NCI-H2196 treated with DMSO at 0.1 percent for 48 hours (cell line): Measurements from ENCODE around the gene SKP2.
A peak's percentile ranks its signal among the peaks of the same experiment; 100 is the strongest.
"Not testable (repeated sequence)": the region's sequence is repeated elsewhere in the genome, so short reads cannot be mapped to it uniquely, and the experiment has no call there.

Experiments used
- DNase-seq: peaks from one replicate; lab custom pipeline; 2025; ENCODE audit not compliant: unreplicated experiment; lab: John Stamatoyannopoulos, UW

SKP2 gene

DNA sequence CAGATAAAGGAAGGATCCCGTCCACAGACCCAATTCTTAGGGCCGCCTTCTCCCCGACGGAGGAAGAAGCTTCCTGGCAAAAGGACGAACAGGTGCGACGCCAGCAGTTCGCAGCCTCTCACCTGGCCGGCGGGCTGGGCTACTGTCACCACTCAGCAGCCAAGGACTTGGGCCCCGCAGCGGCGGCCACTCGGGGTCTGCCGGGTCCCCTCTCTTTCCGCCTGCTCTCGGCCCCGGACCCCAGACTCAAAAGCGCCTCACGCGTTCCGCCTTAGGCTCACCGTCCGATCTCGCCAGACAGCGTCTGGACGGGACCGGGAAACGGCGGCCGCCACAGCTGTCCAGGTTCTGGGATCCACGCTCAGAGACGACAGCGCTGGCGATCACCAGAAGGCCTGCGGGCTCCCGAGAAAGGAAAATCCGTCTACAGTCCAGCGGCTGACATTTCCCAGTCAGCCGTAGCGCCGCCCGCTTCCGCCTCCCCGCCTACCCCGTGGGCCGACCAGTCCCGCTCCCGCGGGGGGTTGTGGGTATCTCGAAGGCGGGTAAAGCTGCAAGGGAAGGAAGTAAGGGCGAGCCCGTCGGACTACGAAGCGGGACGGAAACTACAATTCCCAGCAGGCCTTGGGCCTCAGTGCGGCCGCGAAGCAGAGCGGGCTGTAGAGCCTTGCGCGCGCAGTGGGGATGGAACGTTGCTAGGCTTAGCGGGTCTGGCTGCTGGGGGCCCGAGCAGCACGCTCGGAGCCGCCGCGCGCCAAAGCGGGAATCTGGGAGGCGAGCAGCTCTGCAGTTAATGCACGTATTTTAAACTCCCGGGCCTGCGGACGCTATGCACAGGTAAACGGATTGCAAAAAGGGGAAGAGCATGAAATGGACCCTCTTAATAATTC lies at the start of gene SKP2, which contains the start of gene LMBRD2:
TSS of gene SKP2 (plus strand) at position 678 of the 890 bp plus-strand sequence. CDS start at position 830, 152 bp downstream.
TSS of gene LMBRD2 (minus strand) at position 454 of the 890 bp plus-strand sequence. CDS start 8,538 bp downstream, outside the sequence.
- DNase-seq: peak; percentile 99

DNA sequence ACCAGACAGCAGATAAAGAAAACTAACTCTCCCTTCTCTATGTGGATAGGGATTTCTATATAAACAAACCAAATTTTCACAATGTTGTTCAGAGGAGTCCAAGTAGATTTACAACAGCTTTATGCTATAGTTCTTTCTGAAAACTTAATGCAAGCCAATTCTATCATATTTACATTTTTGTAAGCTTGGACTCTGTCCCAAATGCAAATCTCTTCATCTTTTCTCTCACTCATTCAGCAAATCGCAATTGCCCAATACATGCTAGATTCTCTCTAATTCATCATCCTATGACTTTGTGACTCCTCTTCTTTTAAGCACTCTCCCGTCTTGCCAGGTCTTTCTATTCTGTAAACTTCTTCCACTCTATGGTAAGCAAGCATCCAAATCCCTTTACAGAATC lies 46.1 kb upstream of the SKP2 start:
- DNase-seq: no peak

DNA sequence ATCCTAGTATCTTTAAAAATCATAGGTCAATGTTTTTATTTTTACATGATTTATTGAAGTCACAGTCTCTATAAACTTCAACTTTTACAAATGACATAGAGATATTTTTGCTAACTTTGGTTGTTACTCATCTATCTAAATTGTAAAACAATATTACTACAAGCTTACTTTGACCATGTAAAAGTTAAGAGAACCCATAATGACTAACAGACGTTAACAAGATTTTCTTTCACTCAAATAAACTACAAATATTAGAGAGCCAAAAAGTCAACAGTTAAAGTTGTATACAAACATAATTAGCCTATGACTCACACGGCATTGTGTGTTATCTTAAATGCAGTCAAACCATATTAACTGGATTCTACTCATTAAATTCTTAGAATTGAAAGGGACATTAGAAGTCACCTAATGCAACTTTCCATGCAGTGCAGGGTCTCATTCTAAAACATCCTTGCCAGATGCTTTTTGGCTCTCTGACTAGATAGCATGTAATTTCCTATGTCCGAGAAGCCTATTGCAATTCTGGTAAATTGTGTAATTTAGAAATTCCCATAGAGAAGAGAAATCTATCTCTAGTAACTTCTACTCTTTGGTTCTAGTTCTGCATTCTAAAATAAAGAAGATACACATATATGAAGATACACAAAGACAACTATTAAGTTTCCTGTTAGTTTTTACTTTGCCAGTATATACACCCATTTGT lies 43.0 kb upstream of the SKP2 start:
- no peak for DNase-seq

DNA sequence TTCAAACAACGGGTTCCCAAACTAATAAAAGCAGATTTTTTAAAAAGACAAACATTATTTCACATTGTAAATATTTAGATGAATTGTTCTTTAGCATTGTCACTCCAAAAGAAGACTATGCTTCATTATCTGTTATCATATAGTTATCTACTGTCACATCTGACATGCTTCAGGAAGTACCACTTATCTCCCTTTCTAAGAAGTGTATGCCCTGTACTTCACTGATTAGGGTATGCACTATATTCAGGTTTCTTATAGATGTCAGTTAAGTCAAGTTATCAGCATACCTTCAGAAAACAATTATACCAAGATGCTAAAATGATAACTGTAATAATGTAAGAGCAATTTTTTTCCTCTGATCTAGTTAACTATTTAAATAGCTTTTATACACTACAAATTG lies 40.7 kb upstream of the SKP2 start:
- DNase-seq: no peak

DNA sequence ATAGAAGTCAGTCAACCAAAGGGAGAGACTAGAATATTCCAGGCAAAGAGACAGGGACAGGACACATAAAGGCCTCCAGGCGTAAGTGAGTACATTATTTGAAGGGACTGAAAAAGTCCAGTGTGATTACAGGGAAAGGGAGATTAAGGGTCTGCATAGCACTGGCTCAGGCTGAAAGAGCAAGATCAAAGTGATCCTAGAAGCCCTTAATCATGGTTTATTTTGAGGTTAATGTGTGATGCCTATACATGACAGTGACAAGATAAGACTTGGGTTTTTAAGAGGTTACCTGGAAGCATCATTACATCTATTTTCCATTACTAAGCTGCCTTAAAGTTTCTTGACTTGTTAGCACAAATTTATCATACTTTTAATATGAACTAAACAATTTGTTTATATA lies 26.0 kb upstream of the SKP2 start:
- DNase-seq: no peak

DNA sequence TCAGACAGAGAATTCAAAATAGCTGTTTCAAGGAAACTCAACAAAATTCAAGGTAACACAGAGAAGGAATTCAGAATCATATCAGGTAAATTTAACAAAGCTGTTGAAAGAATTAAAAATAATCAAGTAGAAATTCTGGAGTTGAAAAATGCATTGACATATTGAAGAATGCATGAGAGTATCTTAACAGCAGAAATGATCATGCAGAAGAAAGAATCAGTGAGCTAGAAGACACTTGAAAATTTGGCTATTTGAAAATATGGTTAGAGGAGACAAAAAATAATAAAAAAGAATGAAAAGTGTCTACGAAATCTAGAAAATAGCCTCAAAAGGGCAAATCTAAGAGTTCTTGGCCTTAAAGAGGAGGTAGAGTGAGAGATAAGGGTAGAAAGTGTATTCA lies 23.1 kb upstream of the SKP2 start:
- no peak for DNase-seq

DNA sequence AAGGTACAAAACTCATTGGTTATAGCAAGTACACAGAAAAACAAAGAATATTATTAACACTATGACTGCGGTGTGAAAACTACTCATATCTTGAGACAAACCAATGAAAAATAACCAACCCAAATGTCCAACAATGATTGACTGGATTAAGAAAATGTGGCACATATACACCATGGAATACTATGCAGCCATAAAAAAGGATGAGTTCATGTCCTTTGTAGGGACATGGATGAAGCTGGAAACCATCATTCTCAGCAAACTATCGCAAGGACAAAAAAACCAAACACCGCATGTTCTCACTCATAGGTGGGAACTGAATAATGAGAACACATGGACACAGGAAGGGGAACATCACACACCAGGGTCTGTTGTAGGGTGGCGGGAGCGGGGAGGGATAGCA lies 22.2 kb upstream of the SKP2 start:
- DNase-seq: not testable (repeated sequence)

DNA sequence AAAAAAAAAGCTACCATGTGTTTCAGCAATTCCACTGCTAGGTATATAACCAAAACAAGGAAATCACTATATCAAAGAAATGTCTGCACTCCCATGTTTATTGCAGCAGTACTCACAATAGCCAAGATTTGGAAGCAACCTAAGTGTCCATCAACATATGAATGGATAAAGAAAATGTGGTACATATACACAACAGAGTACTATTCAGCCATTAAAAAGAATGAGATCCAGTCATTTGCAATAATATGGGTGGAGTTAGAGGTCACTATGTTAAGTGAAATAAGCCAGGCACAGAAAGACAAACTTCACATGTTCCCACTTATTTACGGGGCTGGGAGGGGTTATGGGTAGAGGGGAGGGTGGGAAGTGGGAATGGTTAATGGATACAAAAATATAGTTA lies 18.9 kb upstream of the SKP2 start:
- DNase-seq: not testable (repeated sequence)

DNA sequence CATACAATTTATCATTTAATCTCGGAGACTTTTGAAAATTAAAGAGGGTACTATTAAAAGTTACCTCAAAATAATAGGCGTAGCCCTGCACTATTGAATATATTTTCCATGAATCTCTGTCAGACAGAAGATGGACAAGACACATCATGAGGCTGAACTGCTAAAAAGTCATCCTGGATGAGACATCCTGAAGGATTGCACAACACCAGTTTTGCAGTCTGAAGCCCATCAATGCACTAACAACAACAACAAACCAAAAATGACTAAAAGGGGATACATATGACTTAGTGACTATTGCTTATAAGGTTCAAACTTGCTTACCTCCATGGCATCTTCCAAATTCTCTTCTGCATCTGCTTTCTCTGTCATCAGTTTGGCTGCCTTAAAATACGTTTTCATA lies 15.9 kb upstream of the SKP2 start:
- DNase-seq: no peak

DNA sequence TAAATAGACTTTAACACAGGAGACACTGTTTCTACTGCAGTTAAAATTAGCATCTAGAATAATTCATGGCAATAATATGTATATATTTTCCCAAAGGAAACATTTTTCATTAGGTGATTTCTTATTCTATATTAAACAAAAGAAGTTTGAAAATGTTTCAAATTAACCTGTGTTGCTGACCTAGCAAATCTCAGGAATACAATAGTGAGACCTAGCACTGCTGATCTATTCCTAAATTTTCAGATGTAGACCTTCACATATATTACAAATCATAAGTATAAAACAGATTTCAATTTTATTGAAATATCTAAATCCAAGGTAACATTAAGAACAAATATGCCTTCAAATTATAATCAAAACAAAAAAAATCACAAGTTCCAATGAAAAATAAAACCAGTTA lies 15.3 kb upstream of the SKP2 start:
- DNase-seq: no peak

DNA sequence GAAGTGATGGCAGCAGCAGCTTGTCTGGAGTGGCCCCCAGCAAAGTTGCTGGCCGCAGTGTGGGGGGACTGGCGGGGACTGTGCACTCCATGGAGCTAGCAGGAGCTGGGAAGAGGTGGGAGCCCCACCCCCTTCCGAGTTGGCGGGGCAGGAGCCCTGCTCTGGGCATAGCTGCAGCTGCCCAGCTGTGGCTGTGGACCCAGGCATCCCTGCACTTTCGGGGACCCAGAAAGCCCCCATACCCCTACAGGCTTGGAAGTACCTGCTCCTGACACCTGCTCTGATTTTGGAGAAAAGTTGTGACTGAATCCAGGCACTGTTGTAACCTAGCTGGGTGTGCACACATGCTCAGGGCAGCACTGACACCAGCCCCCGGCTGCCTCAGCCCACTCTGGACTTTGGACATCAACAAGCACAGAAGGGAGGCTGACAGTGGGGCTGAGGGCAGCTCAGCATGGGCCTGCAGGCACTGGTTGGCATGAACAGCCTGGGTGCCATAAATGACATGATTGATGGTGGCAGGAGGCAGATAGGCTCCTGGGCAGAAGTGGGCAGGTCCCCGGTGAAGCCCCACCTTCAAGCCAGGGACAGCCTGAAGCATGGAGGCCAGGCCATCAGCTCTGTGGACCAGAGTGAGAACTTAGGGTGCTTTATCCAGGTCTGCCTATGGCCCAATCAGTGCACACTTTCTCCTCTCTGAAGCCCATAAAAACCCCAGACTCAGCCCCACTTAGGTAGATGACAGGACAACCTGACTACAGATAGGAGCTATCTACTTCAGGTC lies 12.8 kb upstream of the SKP2 start:
- DNase-seq: no peak

DNA sequence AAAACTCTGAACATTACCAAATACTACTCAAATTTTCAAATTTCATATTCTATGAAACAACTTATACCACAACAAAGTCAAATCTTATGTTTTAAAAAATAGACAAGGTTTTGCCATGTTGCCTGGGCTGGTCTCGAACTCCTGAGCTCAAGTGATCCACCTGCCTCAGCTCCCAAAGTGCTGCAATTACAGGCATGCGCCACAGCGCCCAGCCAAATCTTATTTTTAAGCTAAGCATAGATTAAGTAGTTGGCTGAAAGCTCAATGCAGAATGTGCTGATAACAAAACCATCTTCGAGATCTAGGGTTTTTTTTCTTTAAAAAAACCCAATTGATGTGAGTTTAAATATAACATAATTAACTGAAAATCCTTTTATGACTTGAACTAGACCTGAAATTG lies 6.6 kb upstream of the SKP2 start:
- no peak for DNase-seq

DNA sequence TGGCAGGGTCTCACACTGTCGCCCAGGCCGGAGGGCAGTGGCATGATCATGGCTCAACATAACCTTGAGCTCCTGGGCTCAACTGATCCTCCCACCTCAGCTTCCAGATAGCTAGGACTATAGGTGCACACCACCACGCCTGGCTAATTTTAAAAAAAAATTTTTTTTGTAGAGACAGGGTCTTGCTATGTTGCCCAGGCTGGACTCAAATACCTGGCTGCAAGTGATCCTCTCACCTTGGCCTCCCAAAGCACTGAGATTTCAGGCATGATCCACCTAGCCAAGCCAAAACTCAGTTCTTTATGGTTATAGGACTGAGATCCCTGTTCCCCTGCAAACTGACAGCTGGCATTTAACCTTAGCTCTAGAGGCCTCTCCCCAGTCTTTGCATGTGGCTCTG lies 5.5 kb upstream of the SKP2 start:
- DNase-seq: no peak

DNA sequence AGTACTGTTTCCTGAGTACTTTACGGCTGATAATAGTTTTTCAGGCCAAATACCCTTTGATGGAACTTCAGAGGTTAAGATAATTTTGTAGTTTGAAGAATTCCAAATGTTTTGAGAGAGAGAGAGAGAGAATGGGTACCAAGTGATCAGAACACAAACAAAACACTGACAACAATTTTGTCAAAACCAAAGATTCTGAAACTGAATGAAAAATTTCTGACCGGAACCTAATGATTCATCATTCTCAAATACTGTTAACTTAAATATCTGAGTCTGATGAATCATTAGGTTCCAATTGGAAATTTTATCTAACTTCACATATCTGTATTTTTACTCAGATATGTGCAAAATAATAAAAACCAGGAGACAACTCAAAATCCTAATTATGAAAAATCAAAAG lies 4.2 kb upstream of the SKP2 start:
- DNase-seq: no peak

DNA sequence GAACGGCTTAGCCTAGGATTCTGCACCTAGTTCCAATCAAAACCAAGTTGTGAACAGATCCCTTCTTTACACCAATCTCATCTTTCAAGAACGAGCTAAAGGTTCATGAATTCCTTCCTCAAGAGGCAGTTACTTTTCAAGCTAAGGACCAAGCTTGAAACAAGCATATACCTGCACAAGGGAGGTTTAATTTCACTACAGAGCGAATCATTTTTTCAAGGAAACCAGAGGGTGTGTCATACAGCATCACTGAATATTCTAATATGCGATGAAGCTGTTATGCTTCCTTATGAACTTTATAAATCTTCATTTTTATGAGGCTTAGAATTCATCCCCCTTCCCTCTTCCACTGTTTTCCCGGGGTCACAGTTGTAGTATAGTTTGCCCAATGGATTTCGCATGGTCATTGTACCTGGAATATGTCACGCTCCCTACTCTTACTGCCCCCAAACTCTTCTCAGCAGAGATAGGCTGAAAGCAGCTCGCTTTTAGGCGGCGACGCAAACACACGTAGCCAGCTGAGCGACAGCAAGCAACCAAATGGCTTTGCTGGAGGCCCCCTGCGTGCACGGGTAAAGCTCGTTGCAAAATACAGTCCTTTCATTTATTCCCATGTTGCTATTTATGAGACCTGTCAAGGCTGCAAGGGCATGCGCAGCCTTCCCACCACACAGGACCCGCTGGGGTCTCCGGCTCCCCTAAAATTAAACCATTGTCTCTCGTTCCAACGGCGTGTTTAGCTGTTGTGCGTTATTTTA lies 1.1 kb upstream of the SKP2 start:
- peak; percentile 18 for DNase-seq

DNA sequence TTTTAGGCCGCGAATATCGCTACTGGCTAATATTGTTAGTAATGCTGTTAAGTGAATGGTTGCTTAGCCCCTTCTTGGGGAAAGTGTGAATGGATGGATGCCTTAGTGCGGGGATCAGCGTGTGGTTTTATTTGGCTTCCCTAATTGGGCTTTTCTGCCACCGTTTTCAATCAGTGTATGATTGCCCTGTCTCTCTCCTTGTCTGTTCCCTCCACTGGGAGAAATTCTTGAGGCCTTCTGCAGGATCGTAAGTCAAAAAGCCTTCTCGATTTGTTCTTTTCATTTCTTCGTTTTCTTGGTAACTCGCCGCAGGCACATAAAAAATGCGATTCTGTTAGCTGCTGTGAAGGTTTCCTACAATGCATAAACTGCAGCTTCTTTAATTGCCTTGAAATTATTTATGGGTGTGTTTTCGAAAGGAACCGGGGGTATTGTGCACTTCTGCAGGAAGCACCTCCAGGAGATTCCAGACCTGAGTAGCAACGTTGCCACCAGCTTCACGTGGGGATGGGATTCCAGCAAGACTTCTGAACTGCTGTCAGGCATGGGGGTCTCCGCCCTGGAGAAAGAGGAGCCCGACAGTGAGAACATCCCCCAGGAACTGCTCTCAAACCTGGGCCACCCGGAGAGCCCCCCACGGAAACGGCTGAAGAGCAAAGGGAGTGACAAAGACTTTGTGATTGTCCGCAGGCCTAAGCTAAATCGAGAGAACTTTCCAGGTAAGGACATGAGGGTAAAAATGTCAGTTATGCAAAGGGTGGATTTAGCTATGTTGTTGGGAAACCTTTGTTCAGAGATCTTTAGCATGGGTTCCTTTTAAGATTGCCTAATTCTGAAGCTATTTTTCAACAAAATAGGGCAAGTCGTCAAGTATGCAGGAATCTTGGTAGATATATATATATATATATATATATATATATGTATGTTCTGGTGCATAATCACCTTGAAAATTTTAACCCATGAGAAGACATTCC lies 700 bp downstream of the SKP2 start:
- no peak for DNase-seq

DNA sequence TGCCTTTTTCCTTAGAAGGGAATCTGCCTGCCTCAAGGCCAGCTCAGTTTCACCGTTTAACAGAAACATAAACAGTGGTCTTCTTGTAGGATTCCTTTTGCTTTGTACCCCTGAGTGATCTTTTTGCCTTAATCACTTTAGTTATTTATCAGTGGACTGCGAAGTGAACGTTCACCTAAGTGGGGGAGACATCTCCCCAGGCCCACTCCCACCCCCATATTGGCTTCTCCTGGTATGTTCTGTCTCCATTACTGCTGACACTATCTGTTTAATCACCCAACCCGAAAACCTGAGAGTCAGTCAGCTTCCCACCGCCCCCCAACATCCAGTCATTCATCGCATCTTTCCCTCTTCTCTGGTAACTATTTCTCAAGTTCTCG lies 1.4 kb downstream of the SKP2 start:
- no peak for DNase-seq

DNA sequence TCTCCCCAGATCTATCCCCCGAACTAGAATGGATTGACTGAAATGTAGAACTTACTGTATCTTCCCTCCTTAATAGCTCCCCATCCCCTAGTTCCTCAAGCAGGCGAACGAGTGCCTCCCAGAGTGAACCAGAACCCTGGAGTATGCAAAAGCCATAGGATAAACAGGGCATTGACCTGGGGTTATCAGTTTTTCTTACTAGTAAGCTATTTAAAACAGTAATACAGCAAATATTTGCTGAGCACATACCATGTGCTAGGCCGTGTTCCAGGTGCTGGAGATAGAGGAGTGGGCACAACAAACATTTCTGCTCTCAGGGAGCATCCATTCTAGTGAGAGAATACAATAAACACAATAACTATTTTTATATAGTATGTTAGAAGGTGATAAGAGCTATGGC lies 1.8 kb downstream of the SKP2 start:
- DNase-seq: no peak

DNA sequence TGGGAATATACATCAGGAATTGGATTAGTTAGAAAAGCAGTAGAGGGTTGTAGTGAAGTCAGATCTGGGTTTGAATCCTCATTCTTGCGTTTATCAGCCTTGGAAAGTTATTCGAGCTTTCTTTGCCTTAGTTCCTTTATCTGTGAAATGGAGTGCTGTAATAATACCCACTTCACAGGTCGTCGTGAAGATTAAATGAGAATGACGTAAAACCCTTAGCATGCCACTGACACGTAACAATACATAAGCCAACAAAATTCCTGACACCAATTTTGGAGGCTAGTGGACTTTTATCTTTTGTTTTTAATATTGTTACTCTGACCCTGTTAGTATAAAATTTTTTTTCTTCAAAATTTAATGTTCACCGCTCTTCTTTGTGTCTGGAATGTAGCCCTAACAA lies 3.4 kb downstream of the SKP2 start:
- no peak for DNase-seq
